ENCODE data around the gene ZEB2.

DNA sequence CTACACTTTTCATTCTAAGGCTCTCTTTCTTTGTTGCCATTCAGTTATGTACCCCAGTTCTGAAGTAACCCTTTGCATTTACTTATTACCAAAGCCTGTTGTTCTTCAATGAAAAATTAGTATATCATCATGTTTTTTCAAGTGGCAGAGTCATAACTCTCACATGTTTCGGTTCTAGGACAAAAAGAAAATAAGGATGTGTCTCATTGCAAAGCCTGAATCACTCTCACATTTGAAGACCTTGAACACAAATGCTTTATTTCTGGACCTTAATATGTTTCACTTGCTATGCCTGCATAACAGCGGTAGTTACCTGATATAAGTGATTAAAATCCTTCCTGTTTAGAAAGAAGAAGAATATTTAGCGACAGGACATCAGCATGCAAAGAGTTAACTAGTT, 49.1 kb downstream of the ZEB2 start:
- TF ChIP-seq CTCF (IDR thresholded peaks at IDR 0.05) (no peak), POLR2A (IDR thresholded peaks at IDR 0.05) (no peak)

All from thyroid gland (tissue), 4 donors.